ENCODE results near the gene CDH20.

Gene CDH20

DNA sequence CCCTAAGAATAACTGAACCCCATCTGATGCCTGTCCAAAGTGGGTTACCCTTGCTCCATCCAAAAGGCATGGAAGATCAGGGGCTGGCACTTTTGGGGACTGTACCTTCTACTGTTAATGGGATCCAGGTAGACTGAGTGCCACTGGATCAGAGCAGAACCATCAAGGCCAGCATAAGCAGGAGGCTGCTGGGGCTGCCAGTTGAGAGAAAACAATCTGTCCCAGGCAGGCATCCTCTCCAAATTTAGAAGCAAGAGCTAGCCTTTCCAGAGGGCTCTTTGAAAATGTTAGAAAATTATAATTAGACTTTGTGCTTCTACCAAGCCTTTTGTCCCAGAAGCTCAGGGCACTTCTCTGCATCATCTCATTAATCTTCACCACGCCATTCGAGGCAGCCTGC, 245.6 kb downstream of the CDH20 start:
- H3K4me3 ChIP-seq (ENCODE audit: low read depth, low read length): no peak overlapping the region
- DNase-seq (ENCODE audit: low read depth): no peak
- TF ChIP-seq CTCF (IDR thresholded peaks at IDR 0.05; ENCODE audit: low read depth, low read length, missing control alignments): no peak

DNA sequence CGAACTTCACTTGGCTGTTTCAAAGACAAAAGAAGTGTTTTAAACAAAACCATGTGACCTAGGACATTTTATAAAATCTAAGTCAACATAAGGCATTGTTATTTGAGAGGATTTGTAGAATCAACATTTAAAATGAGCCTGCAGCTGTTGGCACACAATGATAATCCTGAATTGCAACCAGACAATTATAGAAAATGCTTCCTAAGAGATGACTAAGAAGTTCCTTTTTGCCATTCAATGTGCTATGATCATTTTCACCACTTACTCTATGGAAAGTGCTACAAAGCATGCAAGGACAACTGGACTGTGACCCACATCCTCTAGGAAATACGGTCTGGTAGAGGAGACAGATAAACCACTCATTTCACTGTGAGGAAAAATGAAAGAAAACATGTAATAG, 246.4 kb downstream of the CDH20 start:
- no peak for TF ChIP-seq CTCF (IDR thresholded peaks at IDR 0.05; ENCODE audit: low read depth, low read length, missing control alignments)
- H3K4me3 ChIP-seq (ENCODE audit: low read depth, low read length): no peak overlapping the region
- DNase-seq (ENCODE audit: low read depth): no peak

GRCh38 chr18:61580046-61580445, 246.8 kb downstream of the CDH20 start:
- no peak overlapping the region for H3K4me3 ChIP-seq (ENCODE audit: low read depth, low read length)
- no peak for DNase-seq (ENCODE audit: low read depth)
- no peak for TF ChIP-seq CTCF (IDR thresholded peaks at IDR 0.05; ENCODE audit: low read depth, low read length, missing control alignments)

GRCh38 chr18:61581578-61582201, 248.5 kb downstream of the CDH20 start:
- TF ChIP-seq CTCF (IDR thresholded peaks at IDR 0.05; ENCODE audit: low read depth, low read length, missing control alignments): peak; percentile 93
- H3K4me3 ChIP-seq (ENCODE audit: low read depth, low read length): no peak overlapping the region
- DNase-seq (ENCODE audit: low read depth): no peak

DNA sequence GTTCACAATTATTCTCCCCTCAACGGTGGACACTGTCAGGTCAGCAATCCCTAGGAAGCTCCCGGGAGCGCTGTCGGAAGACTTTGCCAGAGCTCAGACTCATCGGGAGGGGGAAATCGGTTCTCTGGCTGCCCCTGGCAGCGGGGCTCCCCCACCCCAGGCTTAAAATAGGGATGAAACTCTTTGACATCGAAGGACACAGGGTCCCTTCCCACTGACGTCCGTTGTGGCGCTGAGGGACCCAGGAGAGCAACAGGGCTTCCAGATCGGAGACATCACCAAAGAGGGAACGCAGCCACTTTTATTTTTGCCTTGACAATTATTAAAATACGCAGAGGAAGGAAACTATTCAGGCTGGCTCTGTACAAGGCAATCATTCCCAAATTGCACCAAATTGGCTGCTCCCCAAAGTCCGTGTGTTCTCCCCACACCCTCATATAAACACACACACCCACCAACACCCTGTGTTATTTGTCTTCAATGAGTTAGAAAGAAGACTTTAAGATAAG, 249.0 kb downstream of the CDH20 start:
- TF ChIP-seq CTCF (IDR thresholded peaks at IDR 0.05; ENCODE audit: low read depth, low read length, missing control alignments): no peak
- no peak overlapping the region for H3K4me3 ChIP-seq (ENCODE audit: low read depth, low read length)

GRCh38 chr18:61583548-61583947, 250.3 kb downstream of the CDH20 start:
- H3K4me3 ChIP-seq (ENCODE audit: low read depth, low read length): no peak overlapping the region
- TF ChIP-seq CTCF (IDR thresholded peaks at IDR 0.05; ENCODE audit: low read depth, low read length, missing control alignments): no peak
- DNase-seq (ENCODE audit: low read depth): no peak

More for the DNA sequence above, 249.0 kb downstream of the CDH20 start:
- DNase-seq (ENCODE audit: low read depth): no peak

DNA sequence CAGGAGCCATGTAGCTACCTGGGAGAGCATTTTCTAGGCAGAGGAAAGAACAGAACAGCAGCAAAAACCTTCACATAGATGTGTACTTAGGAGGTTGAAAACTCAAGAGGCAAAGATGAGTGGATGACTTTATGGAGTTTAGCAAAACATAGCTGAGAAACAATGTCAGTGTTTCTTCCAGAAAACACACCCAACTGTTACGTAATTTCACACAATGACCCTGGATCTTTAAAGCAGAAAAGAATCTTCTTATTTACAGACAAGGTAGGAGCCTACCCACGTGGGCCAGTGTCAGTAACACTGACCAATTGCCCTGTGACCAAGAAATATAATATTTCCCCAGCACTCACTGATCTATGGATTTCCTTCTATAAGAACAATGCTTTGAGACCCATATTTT, 254.6 kb downstream of the CDH20 start:
- no peak for DNase-seq (ENCODE audit: low read depth)
- no peak overlapping the region for H3K4me3 ChIP-seq (ENCODE audit: low read depth, low read length)
- TF ChIP-seq CTCF (IDR thresholded peaks at IDR 0.05; ENCODE audit: low read depth, low read length, missing control alignments): no peak

All from GM12864 (cell line).